BLaER1 treated with 17β-estradiol and CSF1 and Interleukin-3, amounts not matched to agents 10 nM and 100 nM (cell line): ENCODE results near the gene ESRRA.

Source experiments
- H3K27ac ChIP-seq, 11 experiments: shearing (Covaris generic); formaldehyde crosslinking; 2 replicates each; pipeline ENCODE4 v1.8.1; 2022
- H3K27me3 ChIP-seq, 11 experiments: shearing (Covaris generic); formaldehyde crosslinking; 2 replicates each; pipeline ENCODE4 v1.8.1; 2022
- H3K36me3 ChIP-seq, 11 experiments: shearing (Covaris generic); formaldehyde crosslinking; 2 replicates each; pipeline ENCODE4 v1.8.1; 2022
- H3K4me1 ChIP-seq, 10 experiments: shearing (Covaris generic); formaldehyde crosslinking; 2 replicates each; pipeline ENCODE4 v1.8.1; 2022
- H3K4me2 ChIP-seq, 11 experiments: shearing (Covaris generic); formaldehyde crosslinking; 2 replicates each; pipeline ENCODE4 v1.8.1; 2022
- H3K4me3 ChIP-seq, 10 experiments: shearing (Covaris generic); formaldehyde crosslinking; 2 replicates each; pipeline ENCODE4 v1.8.1; 2022
- H3K9ac ChIP-seq, 11 experiments: shearing (Covaris generic); formaldehyde crosslinking; 2 replicates each; pipeline ENCODE4 v1.8.1; 2022
- H3K9me3 ChIP-seq, 11 experiments: shearing (Covaris generic); formaldehyde crosslinking; replicated peaks in 1 of 11; 2 replicates each; pipeline ENCODE4 v1.8.1; 2022
- H4K20me1 ChIP-seq, 11 experiments: shearing (Covaris generic); formaldehyde crosslinking; 2 replicates each; pipeline ENCODE4 v1.8.1; 2022
- Cebpa-rat ChIP-seq, 11 experiments: shearing (Covaris generic); IDR thresholded peaks; 2 replicates each; pipeline ENCODE4 v1.8.1; 2022

ESRRA gene

GRCh38 chr11:64305075-64305690, at the start of gene ESRRA:
Gene ESRRA, plus strand, starts transcription at chr11:64305524. Its CDS starts 1,656 bp downstream, at chr11:64307180.
- Histone ChIP-seq H3K4me3 (peak within 1 kb of the TSS; percentile 69 to 94 (median 84)), H3K27ac (peak within 1 kb of the TSS; percentile 85 to 98 (median 97)), H3K9ac (peak within 1 kb of the TSS; percentile 85 to 96 (median 94)), H4K20me1 (peaks cover 19 to 47% (median 35%) of the 10 kb centered on the region in 11 experiments; a peak in 20 of 22 replicates), H3K4me1 (peaks cover 34 to 65% (median 40%) of the 10 kb centered on the region in 10 experiments), H3K9me3 (no peaks in the 10 kb centered on the region), H3K4me2 (peak within 1 kb of the TSS; percentile 92 to 100 (median 97)), H3K36me3 (peaks cover 11 to 32% (median 15%) of the 10 kb centered on the region in 11 experiments; a peak in 19 of 22 replicates), H3K27me3 (peaks cover 19 to 26% (median 21%) of the 10 kb centered on the region in 11 experiments)
- TF ChIP-seq Cebpa-rat (IDR thresholded peaks at IDR 0.05): peak in 4 of 11 experiments; percentile 28 to 50 (median 42); a peak in 3 of 22 replicates

DNA sequence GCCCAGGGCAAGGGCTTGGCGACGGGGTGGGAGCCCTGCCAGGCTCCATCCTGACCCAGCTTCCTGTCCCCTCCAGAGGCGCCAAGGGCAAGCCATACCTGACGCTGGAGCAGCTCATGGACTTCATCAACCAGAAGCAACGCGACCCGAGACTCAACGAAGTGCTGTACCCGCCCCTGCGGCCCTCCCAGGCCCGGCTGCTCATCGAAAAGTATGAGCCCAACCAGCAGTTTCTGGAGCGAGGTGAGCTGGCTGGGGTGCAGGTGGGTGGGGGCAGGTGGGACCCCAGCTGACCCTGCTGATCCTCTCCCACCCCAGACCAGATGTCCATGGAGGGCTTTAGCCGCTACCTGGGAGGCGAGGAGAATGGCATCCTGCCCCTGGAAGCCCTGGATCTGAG, 49.0 kb upstream of the ESRRA start:
- Histone ChIP-seq H3K27ac (no peak overlapping the region), H3K36me3 (peaks cover 65 to 78% (median 70%) of the 10 kb centered on the region in 11 experiments), H3K9me3 (no peaks in the 10 kb centered on the region), H3K4me3 (no peak overlapping the region), H3K9ac (peak overlapping the region in 1 of 11 experiments; percentile 26; a peak in 2 of 22 replicates), H3K27me3 (no peaks in the 10 kb centered on the region), H4K20me1 (peaks cover 17 to 81% (median 31%) of the 10 kb centered on the region in 11 experiments; a peak in 19 of 22 replicates), H3K4me1 (peaks cover 19 to 29% (median 25%) of the 10 kb centered on the region in 10 experiments), H3K4me2 (no peak overlapping the region)
- TF ChIP-seq Cebpa-rat (IDR thresholded peaks at IDR 0.05): no peak

- H3K9me3 ChIP-seq: no peaks in the 10 kb centered on the region
- H3K9ac ChIP-seq: no peak overlapping the region
- no peak overlapping the region for H3K4me2 ChIP-seq
- TF ChIP-seq Cebpa-rat (IDR thresholded peaks at IDR 0.05): no peak
- peaks cover 17 to 32% (median 22%) of the 10 kb centered on the region in 10 experiments for H3K4me1 ChIP-seq
- H3K27me3 ChIP-seq: no peaks in the 10 kb centered on the region
- no peak overlapping the region for H3K4me3 ChIP-seq
- no peak overlapping the region for H3K27ac ChIP-seq
- peaks cover 84 to 99% (median 90%) of the 10 kb centered on the region in 11 experiments for H3K36me3 ChIP-seq
- peaks cover 5 to 90% (median 22%) of the 10 kb centered on the region in 11 experiments; a peak in 19 of 22 replicates for H4K20me1 ChIP-seq
These were observed 47.0 kb upstream of the ESRRA start for GRCh38 chr11:64258356-64258755.

DNA sequence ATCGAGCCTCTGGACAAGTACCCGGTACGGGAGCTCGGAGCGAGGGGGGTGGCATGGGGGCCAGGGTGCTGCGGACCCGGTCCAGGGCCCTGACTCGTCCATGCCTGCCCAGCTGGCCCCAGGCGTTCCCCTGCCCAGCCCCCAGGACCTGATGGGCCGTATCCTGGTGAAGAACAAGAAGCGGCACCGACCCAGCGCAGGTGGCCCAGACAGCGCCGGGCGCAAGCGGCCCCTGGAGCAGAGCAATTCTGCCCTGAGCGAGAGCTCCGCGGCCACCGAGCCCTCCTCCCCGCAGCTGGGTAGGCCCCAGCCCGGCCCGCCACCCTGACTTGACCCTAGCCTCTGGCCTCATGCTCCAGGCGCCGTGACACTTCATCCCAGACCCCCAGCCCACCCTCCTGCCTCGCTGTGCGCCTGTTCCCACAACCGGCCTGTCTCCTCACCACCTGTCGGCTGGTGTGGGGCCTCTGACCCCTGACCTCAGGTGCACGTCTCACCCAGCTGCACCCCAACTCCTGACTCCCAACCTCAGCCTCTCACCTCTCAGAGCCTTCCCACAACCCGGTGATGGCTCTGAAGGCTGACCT, 46.3 kb upstream of the ESRRA start:
- peaks cover 17 to 31% (median 20%) of the 10 kb centered on the region in 10 experiments for H3K4me1 ChIP-seq
- H3K4me3 ChIP-seq: no peak overlapping the region
- H3K9ac ChIP-seq: no peak overlapping the region
- H3K4me2 ChIP-seq: no peak overlapping the region
- no peaks in the 10 kb centered on the region for H3K9me3 ChIP-seq
- H3K27ac ChIP-seq: no peak overlapping the region
- H4K20me1 ChIP-seq: peaks cover 0 to 85% (median 15%) of the 10 kb centered on the region in 11 experiments; a peak in 17 of 22 replicates
- no peak for TF ChIP-seq Cebpa-rat (IDR thresholded peaks at IDR 0.05)
- no peaks in the 10 kb centered on the region for H3K27me3 ChIP-seq
- peaks cover 91 to 100% (median 97%) of the 10 kb centered on the region in 11 experiments for H3K36me3 ChIP-seq

DNA sequence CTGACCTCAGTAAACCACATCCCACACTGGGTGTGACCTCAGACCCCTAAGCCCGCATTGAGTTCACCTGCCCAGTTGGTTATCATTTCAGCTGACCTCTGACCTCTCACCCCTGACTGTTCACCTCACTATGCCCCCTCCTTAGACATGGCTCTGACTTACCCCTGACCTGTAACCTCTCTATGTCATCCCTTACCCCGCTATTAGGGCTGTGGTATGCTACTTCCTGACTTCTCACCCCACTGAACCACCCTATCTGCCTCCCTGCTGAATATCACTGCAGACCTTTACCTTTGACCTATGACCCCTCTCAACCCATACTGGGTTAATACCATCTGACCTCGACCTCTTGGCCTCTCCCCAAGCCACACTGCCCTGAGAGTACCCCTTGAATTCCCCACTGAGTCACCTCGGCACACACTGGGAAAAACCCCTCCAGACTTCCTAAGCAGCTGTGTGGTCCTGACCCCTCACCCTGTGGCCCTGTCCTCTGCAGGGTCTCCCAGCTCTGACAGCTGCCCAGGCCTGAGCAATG, 45.7 kb upstream of the ESRRA start:
- no peak overlapping the region for H3K4me2 ChIP-seq
- TF ChIP-seq Cebpa-rat (IDR thresholded peaks at IDR 0.05): no peak
- 0 out of 22 replicates have a peak overlapping the region, but pooled peaks of 1 of the 11 experiments have one; percentile 9 for H3K9ac ChIP-seq
- H3K9me3 ChIP-seq: no peaks in the 10 kb centered on the region
- H3K4me1 ChIP-seq: peaks cover 19 to 31% (median 22%) of the 10 kb centered on the region in 10 experiments
- no peak overlapping the region for H3K27ac ChIP-seq
- peaks cover 0 to 85% (median 9%) of the 10 kb centered on the region in 11 experiments; a peak in 13 of 22 replicates for H4K20me1 ChIP-seq
- H3K4me3 ChIP-seq: no peak overlapping the region
- H3K27me3 ChIP-seq: no peaks in the 10 kb centered on the region
- peaks cover 86 to 100% (median 96%) of the 10 kb centered on the region in 11 experiments for H3K36me3 ChIP-seq

DNA sequence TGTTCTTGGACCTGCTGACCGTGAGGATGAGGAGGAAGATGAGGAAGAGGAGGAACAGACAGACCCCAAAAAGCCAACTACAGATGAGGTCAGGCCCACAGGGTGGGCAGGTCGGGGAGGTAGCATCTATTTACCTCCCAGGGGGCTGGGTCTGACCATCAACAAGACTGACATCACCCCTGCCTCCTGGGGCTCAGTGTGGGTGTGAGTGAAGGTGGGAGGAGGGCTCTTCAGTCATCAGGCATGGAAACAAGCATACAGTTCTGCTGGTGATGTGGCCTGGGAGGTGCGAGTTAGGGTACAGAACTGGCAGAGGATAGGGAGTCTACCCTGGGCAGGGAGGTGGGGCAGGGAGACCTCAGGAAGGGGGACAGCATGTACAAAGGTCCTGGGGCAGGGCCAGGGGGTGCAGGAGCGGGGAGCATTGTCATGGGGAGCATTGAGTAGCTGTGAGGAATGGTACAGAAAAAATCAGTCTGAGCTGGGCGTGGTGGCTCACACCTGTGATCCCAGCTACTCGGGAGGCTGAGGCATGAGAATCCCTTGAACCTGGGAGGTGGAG, 45.1 kb upstream of the ESRRA start:
- Histone ChIP-seq H3K4me2 (no peak overlapping the region), H3K27me3 (no peaks in the 10 kb centered on the region), H3K9me3 (no peaks in the 10 kb centered on the region), H3K27ac (no peak overlapping the region), H3K36me3 (peaks cover 81 to 99% (median 92%) of the 10 kb centered on the region in 11 experiments), H3K4me1 (peaks cover 24 to 35% (median 29%) of the 10 kb centered on the region in 10 experiments), H3K9ac (0 out of 22 replicates have a peak overlapping the region, but pooled peaks of 1 of the 11 experiments have one; percentile 9), H4K20me1 (peaks cover 0 to 81% (median 7%) of the 10 kb centered on the region in 11 experiments; a peak in 10 of 22 replicates), H3K4me3 (no peak overlapping the region)
- no peak for TF ChIP-seq Cebpa-rat (IDR thresholded peaks at IDR 0.05)

GRCh38 chr11:64261556-64262080, 43.7 kb upstream of the ESRRA start:
- H4K20me1 ChIP-seq: peaks cover 0 to 81% (median 1%) of the 10 kb centered on the region in 11 experiments; a peak in 8 of 22 replicates
- H3K4me3 ChIP-seq: no peak overlapping the region
- peaks cover 72 to 99% (median 92%) of the 10 kb centered on the region in 11 experiments for H3K36me3 ChIP-seq
- TF ChIP-seq Cebpa-rat (IDR thresholded peaks at IDR 0.05): no peak
- no peak overlapping the region; a peak in 2 of 22 replicates for H3K4me2 ChIP-seq
- peaks cover 38 to 49% (median 43%) of the 10 kb centered on the region in 10 experiments for H3K4me1 ChIP-seq
- H3K27me3 ChIP-seq: no peaks in the 10 kb centered on the region
- H3K9me3 ChIP-seq: no peaks in the 10 kb centered on the region
- H3K9ac ChIP-seq: peak overlapping the region in 1 of 11 experiments; percentile 27; a peak in 1 of 22 replicates
- no peak overlapping the region for H3K27ac ChIP-seq

- Histone ChIP-seq H3K4me3 (no peak overlapping the region), H3K36me3 (peaks cover 64 to 98% (median 86%) of the 10 kb centered on the region in 11 experiments), H3K27me3 (no peaks in the 10 kb centered on the region), H3K9me3 (no peaks in the 10 kb centered on the region), H3K4me2 (peak overlapping the region in 9 of 11 experiments; percentile 30 to 68 (median 48); a peak in 15 of 22 replicates), H3K9ac (peak overlapping the region in 9 of 11 experiments; percentile 22 to 62 (median 42); a peak in 9 of 22 replicates), H4K20me1 (peaks cover 0 to 74% (median 0%) of the 10 kb centered on the region in 11 experiments; a peak in 8 of 22 replicates), H3K4me1 (peaks cover 46 to 57% (median 51%) of the 10 kb centered on the region in 10 experiments), H3K27ac (peak overlapping the region in 6 of 11 experiments; percentile 21 to 67 (median 39); a peak in 9 of 22 replicates)
- TF ChIP-seq Cebpa-rat (IDR thresholded peaks at IDR 0.05): no peak
These were observed 42.9 kb upstream of the ESRRA start for GRCh38 chr11:64262271-64263002.
